ENCODE results near the gene EFCAB6. TPM values are rescaled to one million over a fixed set of nuclear protein-coding genes. Genes with fewer than 3 reads are reported as not detected.

EFCAB6 gene
- total and polyA plus RNA-seq, 2 of the 4 experiments (the other 2 are of a cell fraction), result 0.44 to 1.1 TPM

GRCh38 chr22:43853328-43853931 is 41.3 kb upstream of the EFCAB6 start:
- ATAC-seq (ENCODE audit: low read depth), result peak; percentile 48; the same call in 1 of the 2 replicates
- Histone ChIP-seq H2BK120ac (ENCODE audit: low read depth, low read length) (no peak overlapping the region), H3K56ac (ENCODE audit: extremely low read depth, insufficient read depth, low read length) (no peak overlapping the region), H3K4ac (ENCODE audit: low read depth, low read length) (no peak overlapping the region), H3K4me2 (ENCODE audit: low read depth, low read length) (no peak overlapping the region), H3K9ac (ENCODE audit: low read depth, low read length) (no peak overlapping the region), H2BK20ac (ENCODE audit: low read depth, low read length) (no peak overlapping the region), H3K36me3 (ENCODE audit: control insufficient read depth, insufficient read depth, low read length) (no peaks in the 10 kb centered on the region), H3K27ac (ENCODE audit: insufficient read depth, low read length) (no peak overlapping the region), H3K4me1 (ENCODE audit: control insufficient read depth, insufficient read depth, low read length) (peaks cover 2% of the 10 kb centered on the region; the same call in 1 of the 2 replicates), H3K27me3 (ENCODE audit: control insufficient read depth, insufficient read depth, low read length) (peaks cover 1% of the 10 kb centered on the region; the same call in 1 of the 2 replicates), H3K9me3 (ENCODE audit: control insufficient read depth, insufficient read depth, low read length) (no peaks in the 10 kb centered on the region), H2BK15ac (ENCODE audit: low read depth, low read length) (no peak overlapping the region), H3K79me1 (ENCODE audit: low read depth in 1 of 2, low read length in 2 of 2) (peaks cover 0 to 7% of the 10 kb centered on the region in 2 experiments; a peak in 1 of 4 replicates), H4K91ac (ENCODE audit: insufficient read depth, low read depth, low read length) (no peak overlapping the region), H3K18ac (ENCODE audit: low read depth, low read length) (no peak overlapping the region), H4K5ac (ENCODE audit: low read depth, low read length) (no peak overlapping the region), H4K20me1 (ENCODE audit: insufficient read depth, low read length) (peaks cover 15% of the 10 kb centered on the region), H4K8ac (ENCODE audit: low read depth in 2 of 2, low read length in 2 of 2) (no peak overlapping the region), H2AK5ac (ENCODE audit: low read depth, low read length) (no peak overlapping the region), H3K14ac (replicated peaks; ENCODE audit: low read depth, low read length) (no peak overlapping the region), H2AFZ (replicated peaks; ENCODE audit: low read length, poor library complexity) (no peak overlapping the region), H3K9me1 (ENCODE audit: insufficient read depth, low read length) (no peaks in the 10 kb centered on the region), H2AK9ac (replicated peaks; ENCODE audit: low read depth, low read length, poor library complexity) (no peak overlapping the region), H2BK5ac (ENCODE audit: low read depth, low read length, poor library complexity, severe bottlenecking) (no peak overlapping the region), H3K4me3 (ENCODE audit: insufficient read depth, low read depth, low read length) (no peak overlapping the region), H3K23ac (ENCODE audit: low read depth, low read length) (no peak overlapping the region)
- CTCF ChIA-PET, result no interaction called here
- dilution Hi-C loops (cut with HindIII; ENCODE audit: low sequenced_read_pairs, unreplicated experiment) (no loop called here), in situ Hi-C loops (cut with MboI; ENCODE audit: low sequenced_read_pairs) (no loop called here), intact Hi-C loops (cut with micrococcal nuclease) (no loop called here)
- no peak for DNase-seq
- TF ChIP-seq SMC3 (IDR thresholded peaks at IDR 0.05; ENCODE audit: low read depth, low read length) (no peak), RAD21 (IDR thresholded peaks at IDR 0.05; ENCODE audit: low read length) (no peak), MAFK (IDR thresholded peaks at IDR 0.05; ENCODE audit: low read depth, low read length) (no peak), POLR2A (IDR thresholded peaks at IDR 0.05; ENCODE audit: low read depth, low read length) (no peak), CTCF (conservative IDR thresholded peaks at IDR 0.05; ENCODE audit: low read depth, low read length) (no peak), MXI1 (IDR thresholded peaks at IDR 0.05; ENCODE audit: borderline replicate concordance, low read depth, low read length) (no peak), MAZ (IDR thresholded peaks at IDR 0.05; ENCODE audit: borderline replicate concordance, low read depth, low read length) (no peak), NFE2L2 (IDR thresholded peaks at IDR 0.05; ENCODE audit: low read depth, low read length) (no peak), RFX5 (IDR thresholded peaks at IDR 0.05; ENCODE audit: low read depth, low read length) (no peak), BHLHE40 (IDR thresholded peaks at IDR 0.05; ENCODE audit: low read depth, low read length) (no peak)
- BruUV-seq (replicated peaks), result no TSS peak
- 50% methylated on average over 1 of the region's 10 CpGs; no CpG with 5 or more reads in 1 of the 2 experiments for WGBS, 2 experiments (ENCODE audit: extremely low coverage in 2 of 2, insufficient read length in 1 of 2)
- POLR2A ChIA-PET (ENCODE audit: unreplicated experiment), result no interaction called here
